OCI-LY1 (cell line): ENCODE results near the gene NFYC.

Experiments
- H2AFZ ChIP-seq: fragments of 200-600 bp; sonication (generic), shearing (Covaris generic); 2 replicates; pipeline ENCODE4 v1.6.0; 2014; ENCODE audit warnings: antibody characterized with exemption, mild to moderate bottlenecking, low read length
- H3F3A ChIP-seq: fragments of 200-600 bp; sonication (generic), shearing (Covaris generic); 2 replicates; pipeline ENCODE4 v1.6.0; 2014; ENCODE audit warnings: mild to moderate bottlenecking, antibody characterized with exemption, low read length, moderate library complexity; ENCODE audit not compliant: insufficient read depth
- H3K27ac ChIP-seq: fragments of 200-600 bp; sonication (generic); 2 replicates; pipeline ENCODE4 v1.5.1; 2014; ENCODE audit warnings: low read length, mixed run types, mild to moderate bottlenecking, low read depth; ENCODE audit not compliant: poor library complexity, severe bottlenecking
- H3K27me3 ChIP-seq: fragments of 200-600 bp; sonication (generic); 2 replicates; pipeline ENCODE4 v1.6.0; 2014; ENCODE audit warnings: antibody characterized with exemption, mild to moderate bottlenecking, low read length, moderate library complexity; ENCODE audit not compliant: insufficient read depth
- H3K36me3 ChIP-seq: fragments of 200-600 bp; sonication (generic); 2 replicates; pipeline ENCODE4 v1.6.1; 2014; ENCODE audit warnings: mild to moderate bottlenecking, antibody characterized with exemption, low read length, moderate library complexity, mixed read lengths; ENCODE audit not compliant: insufficient read depth
- H3K4me1 ChIP-seq: fragments of 200-600 bp; sonication (generic); 2 replicates; pipeline ENCODE4 v1.5.1; 2014; ENCODE audit warnings: mild to moderate bottlenecking, low read length, moderate library complexity; ENCODE audit not compliant: insufficient read depth, severe bottlenecking
- H3K4me2 ChIP-seq: fragments of 200-600 bp; sonication (generic), shearing (Covaris generic); 2 replicates; pipeline ENCODE4 v1.6.1; 2014; ENCODE audit warnings: low read length
- H3K4me3 ChIP-seq: fragments of 200-600 bp; sonication (generic); 2 replicates; pipeline ENCODE4 v1.5.1; 2014; ENCODE audit warnings: low read length, low read depth, mild to moderate bottlenecking, mixed read lengths; ENCODE audit not compliant: poor library complexity, severe bottlenecking
- H3K79me2 ChIP-seq: fragments of 200-600 bp; shearing (Covaris generic); 2 replicates; pipeline ENCODE4 v1.6.1; 2016; ENCODE audit warnings: mixed run types, low read length, mixed read lengths; ENCODE audit not compliant: insufficient read depth
- H3K9ac ChIP-seq: fragments of 200-600 bp; sonication (generic), shearing (Covaris generic); 2 replicates; pipeline ENCODE4 v1.6.1; 2014; ENCODE audit warnings: mild to moderate bottlenecking, low read length, mixed read lengths
- H3K9me2 ChIP-seq: fragments of 200-600 bp; sonication (generic), shearing (Covaris generic); 2 replicates; pipeline ENCODE4 v1.6.1; 2014; ENCODE audit warnings: low read depth, mild to moderate bottlenecking, low read length, mixed read lengths
- H3K9me3 ChIP-seq: fragments of 200-600 bp; shearing (Covaris generic); 2 replicates; pipeline ENCODE4 v1.6.1; 2014; ENCODE audit warnings: low read length, mixed read lengths
- H4K20me1 ChIP-seq: fragments of 200-600 bp; sonication (generic), shearing (Covaris generic); 2 replicates; pipeline ENCODE4 v1.6.0; 2016; ENCODE audit warnings: mild to moderate bottlenecking, low read length; ENCODE audit not compliant: insufficient read depth
- EZH2 ChIP-seq: fragments of 200-600 bp; sonication (generic), shearing (Covaris generic); IDR thresholded peaks from 2 replicates; pipeline ENCODE4 v1.8.0; 2017; ENCODE audit warnings: borderline replicate concordance, mixed run types, mild to moderate bottlenecking, antibody characterized with exemption, low read length, moderate library complexity, mixed read lengths
- TF ChIP-seq, protein P1 (sequence below): fragments of 200-600 bp; sonication (generic), shearing (Covaris generic); IDR thresholded peaks from 2 replicates; pipeline ENCODE4 v1.5.1; 2017; ENCODE audit warnings: mild to moderate bottlenecking, antibody characterized with exemption, low read length, moderate library complexity, mixed read lengths

The NFYC gene

DNA sequence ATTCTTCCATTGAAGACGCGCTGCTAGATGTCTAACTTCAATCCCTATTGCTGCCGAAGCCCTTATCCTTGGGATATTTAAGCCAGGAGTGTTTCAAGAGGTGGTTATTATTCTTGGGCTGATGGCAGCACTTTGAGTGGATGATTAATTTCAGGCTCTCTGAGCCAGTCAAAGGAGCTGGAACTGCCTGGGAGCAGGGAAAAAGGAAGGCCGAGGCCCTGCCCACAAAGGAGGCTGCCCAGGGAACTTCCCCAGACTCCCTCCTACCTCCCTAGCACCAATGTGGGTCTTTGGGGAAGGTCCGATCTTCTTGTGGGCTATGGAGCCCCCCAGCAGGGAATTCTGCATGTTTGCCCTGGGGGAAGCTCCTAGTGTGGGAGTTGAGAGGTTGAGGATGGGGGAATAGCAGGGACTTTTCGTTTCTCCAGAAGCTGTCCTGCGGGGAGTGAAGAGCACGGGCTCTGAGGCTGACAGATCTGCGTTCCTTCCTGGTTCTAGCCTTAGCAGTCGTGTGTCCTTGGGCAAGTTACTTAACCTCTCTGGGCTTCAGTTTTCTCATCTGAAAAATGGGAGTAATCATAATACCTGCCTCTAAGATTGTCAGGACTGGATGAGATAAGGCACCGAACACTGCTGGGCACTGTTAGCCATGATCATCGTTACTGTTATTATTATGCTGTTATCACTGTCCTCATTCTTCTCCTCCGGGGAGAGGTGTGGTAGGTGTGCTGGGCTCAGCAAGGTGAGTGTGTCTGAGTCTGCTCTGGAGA lies 98.3 kb downstream of the NFYC start:
- no peaks in the 10 kb centered on the region for H3K36me3 ChIP-seq
- H3K4me2 ChIP-seq = no peak overlapping the region

DNA sequence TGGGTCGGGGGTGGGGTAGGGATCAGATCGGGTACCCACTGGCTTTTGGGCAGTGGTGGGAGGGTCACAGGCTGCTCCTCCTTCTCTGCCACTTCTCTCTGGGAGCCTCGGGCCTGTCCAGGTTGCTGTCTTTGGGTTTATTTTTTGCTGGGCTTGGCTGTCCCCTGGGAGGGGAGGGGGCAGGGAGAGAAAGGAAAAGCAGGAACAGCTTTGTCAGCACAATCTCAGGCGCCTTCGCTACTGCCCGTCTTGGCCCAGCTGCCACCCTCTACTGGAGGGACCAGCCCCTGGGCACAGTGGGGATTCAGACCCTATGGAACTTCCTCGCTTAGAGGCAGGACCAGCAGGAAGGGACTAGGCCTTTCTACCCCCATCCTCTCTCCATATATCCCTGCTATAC lies 100.5 kb downstream of the NFYC start:
- no peak overlapping the region for H3K27ac ChIP-seq
- H4K20me1 ChIP-seq = no peaks in the 10 kb centered on the region
- H3K4me3 ChIP-seq = no peak overlapping the region
- no peak overlapping the region for H2AFZ ChIP-seq
- no peak overlapping the region for H3K9ac ChIP-seq
- peaks cover 14% of the 10 kb centered on the region for H3K4me1 ChIP-seq
- H3K9me3 ChIP-seq = no peaks in the 10 kb centered on the region
- H3K27me3 ChIP-seq = peaks cover 5% of the 10 kb centered on the region; the same call in 1 of the 2 replicates
- no peaks in the 10 kb centered on the region for H3K79me2 ChIP-seq
- H3K9me2 ChIP-seq = no peaks in the 10 kb centered on the region
- no peaks in the 10 kb centered on the region for H3F3A ChIP-seq
- H3K36me3 ChIP-seq = no peaks in the 10 kb centered on the region
- TF ChIP-seq EZH2 = no peak
- TF ChIP-seq, protein P1, sequence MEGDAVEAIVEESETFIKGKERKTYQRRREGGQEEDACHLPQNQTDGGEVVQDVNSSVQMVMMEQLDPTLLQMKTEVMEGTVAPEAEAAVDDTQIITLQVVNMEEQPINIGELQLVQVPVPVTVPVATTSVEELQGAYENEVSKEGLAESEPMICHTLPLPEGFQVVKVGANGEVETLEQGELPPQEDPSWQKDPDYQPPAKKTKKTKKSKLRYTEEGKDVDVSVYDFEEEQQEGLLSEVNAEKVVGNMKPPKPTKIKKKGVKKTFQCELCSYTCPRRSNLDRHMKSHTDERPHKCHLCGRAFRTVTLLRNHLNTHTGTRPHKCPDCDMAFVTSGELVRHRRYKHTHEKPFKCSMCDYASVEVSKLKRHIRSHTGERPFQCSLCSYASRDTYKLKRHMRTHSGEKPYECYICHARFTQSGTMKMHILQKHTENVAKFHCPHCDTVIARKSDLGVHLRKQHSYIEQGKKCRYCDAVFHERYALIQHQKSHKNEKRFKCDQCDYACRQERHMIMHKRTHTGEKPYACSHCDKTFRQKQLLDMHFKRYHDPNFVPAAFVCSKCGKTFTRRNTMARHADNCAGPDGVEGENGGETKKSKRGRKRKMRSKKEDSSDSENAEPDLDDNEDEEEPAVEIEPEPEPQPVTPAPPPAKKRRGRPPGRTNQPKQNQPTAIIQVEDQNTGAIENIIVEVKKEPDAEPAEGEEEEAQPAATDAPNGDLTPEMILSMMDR = no peak
- no peak overlapping the region for H3K4me2 ChIP-seq

More for the DNA sequence above, 98.3 kb downstream of the NFYC start:
- Histone ChIP-seq H4K20me1 (no peaks in the 10 kb centered on the region), H3K4me1 (no peaks in the 10 kb centered on the region), H3K9ac (no peak overlapping the region), H3K27me3 (peaks cover 9% of the 10 kb centered on the region), H3K9me3 (no peaks in the 10 kb centered on the region), H3K9me2 (no peaks in the 10 kb centered on the region), H3K79me2 (no peaks in the 10 kb centered on the region), H3K4me3 (no peak overlapping the region), H3K27ac (no peak overlapping the region), H2AFZ (no peak overlapping the region), H3F3A (no peaks in the 10 kb centered on the region)
- TF ChIP-seq, protein P1 = no peak
- TF ChIP-seq EZH2 = no peak

DNA sequence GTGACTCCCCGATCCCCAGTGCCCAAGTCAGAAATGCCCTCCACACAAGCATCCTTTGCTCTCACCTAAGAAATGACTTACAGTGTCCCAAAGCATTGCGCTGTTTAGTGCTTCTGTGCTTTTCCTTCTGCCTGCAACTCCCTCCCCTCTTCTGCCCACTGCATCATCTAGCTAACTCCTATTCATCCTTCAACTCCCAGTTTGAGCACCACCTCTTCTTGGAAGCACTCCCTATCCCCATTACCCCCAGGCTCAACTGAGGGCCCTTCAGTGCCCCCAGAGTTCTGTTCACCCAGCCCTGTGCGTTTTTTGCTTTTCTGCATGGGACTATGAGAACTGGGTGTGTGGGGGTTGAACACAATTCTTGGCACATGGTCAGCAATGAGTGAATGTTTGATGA lies 102.1 kb downstream of the NFYC start:
- TF ChIP-seq, protein P1 = no peak
- TF ChIP-seq EZH2 = no peak
- H3K79me2 ChIP-seq = no peaks in the 10 kb centered on the region
- no peak overlapping the region for H3K27ac ChIP-seq
- H3K4me2 ChIP-seq = no peak overlapping the region
- H3K4me1 ChIP-seq = peaks cover 14% of the 10 kb centered on the region
- H3K27me3 ChIP-seq = peaks cover 5% of the 10 kb centered on the region; the same call in 1 of the 2 replicates
- no peaks in the 10 kb centered on the region for H3K9me3 ChIP-seq
- no peak overlapping the region for H2AFZ ChIP-seq
- H3K9me2 ChIP-seq = no peaks in the 10 kb centered on the region
- H3K9ac ChIP-seq = no peak overlapping the region
- no peaks in the 10 kb centered on the region for H4K20me1 ChIP-seq
- H3K36me3 ChIP-seq = no peaks in the 10 kb centered on the region
- H3F3A ChIP-seq = no peaks in the 10 kb centered on the region
- no peak overlapping the region for H3K4me3 ChIP-seq
